Activated CD8-positive, alpha-beta T cell treated with anti-CD3 and anti-CD28 coated beads, Interleukin-2, amount 10 ng/mL, durations not matched to agents 7 days and 5 days (primary cell): ENCODE data around the gene PCGF2. TPM values are rescaled to one million over a fixed set of nuclear protein-coding genes. Genes with fewer than 3 reads are reported as not detected.
A peak's percentile ranks its signal among the peaks of the same experiment; 100 is the strongest.
"Not testable (repeated sequence)": the region's sequence is repeated elsewhere in the genome, so short reads cannot be mapped to it uniquely, and the experiment has no call there.

Experiments used
- ATAC-seq: fragments of 150-1000 bp; cut with Tn5 transposase; one replicate; pipeline ENCODE4 v1.10.0; 2021; ENCODE audit warnings: moderate library complexity
- CTCF ChIA-PET: fragments of 350-600 bp; sonication (Branson Sonifier 250); formaldehyde crosslinking; loops from one replicate; lab custom pipeline; 2021; ENCODE audit warnings: antibody characterized with exemption; lab: Charles Lee
- POLR2A ChIA-PET: fragments of 350-600 bp; sonication (Branson Sonifier 250); formaldehyde crosslinking; loops from one replicate; lab custom pipeline; 2021; ENCODE audit warnings: antibody characterized with exemption; lab: Charles Lee
- DNase-seq: peaks from one replicate; pipeline ENCODE4 v3.0.0-alpha.2; 2020
- H3K27ac Mint-ChIP-seq: one replicate; pipeline ENCODE4 v1.8.0; 2021; ENCODE audit warnings: mild to moderate bottlenecking, mixed read lengths
- H3K27me3 Mint-ChIP-seq: one replicate; pipeline ENCODE4 v1.8.0; 2021; ENCODE audit warnings: low read depth, mixed read lengths
- H3K36me3 Mint-ChIP-seq: one replicate; pipeline ENCODE4 v1.8.0; 2021; ENCODE audit warnings: low read depth, mixed read lengths
- H3K4me1 Mint-ChIP-seq: one replicate; pipeline ENCODE4 v1.8.0; 2021; ENCODE audit warnings: low read depth, mixed read lengths
- H3K4me3 Mint-ChIP-seq: one replicate; pipeline ENCODE4 v1.8.0; 2021; ENCODE audit warnings: mild to moderate bottlenecking, mixed read lengths
- H3K9me3 Mint-ChIP-seq: one replicate; pipeline ENCODE4 v1.8.0; 2022; ENCODE audit warnings: mixed read lengths; ENCODE audit not compliant: insufficient read depth
- total RNA-seq, 2 experiments: library from RNA; stranded (reverse); gene quantifications; one replicate each; pipeline ENCODE4 v1.2.3, GENCODE V29; 2021

The PCGF2 gene
- under 1 TPM; 0.63 to 0.70 TPM for total RNA-seq

DNA sequence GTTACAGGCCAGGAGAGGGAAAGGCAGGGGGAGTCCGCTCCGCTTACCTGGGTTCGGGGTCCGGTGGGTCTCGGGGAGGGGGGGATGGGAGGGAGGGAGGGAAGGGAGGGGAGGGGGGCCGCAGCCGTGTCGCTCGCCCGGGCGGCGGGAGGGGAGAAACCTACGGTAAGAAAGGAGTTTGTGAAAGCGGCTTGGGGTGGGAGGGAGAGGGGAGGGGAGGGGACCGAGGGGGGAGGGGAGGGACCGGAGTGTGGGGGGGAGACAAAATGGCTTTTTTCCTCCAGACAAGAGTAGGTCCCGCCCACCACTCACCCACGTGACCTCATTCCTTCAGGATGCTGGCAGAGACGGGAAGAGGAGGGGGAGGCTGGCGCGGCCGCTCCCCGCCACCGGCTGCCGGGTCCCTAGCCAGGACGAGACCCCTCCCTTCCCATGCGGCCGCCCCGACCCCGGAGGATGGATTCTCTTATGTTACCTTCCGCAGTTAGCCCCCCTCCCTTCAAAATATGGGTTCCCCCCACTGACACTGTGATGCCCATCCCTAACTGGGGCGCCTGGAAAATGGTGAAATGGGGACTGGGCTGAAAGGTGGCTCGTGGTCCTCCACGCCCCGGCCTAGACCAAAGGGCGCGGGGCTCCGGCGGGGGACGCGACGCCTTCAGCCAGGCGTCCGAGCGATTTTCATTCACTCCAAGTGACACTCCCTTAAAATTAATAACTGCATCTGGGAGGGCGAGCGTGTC, at the start of gene PCGF2:
TSS of gene PCGF2 (minus strand) at position 188 of the 743 bp plus-strand sequence. CDS start 7,934 bp downstream, outside the sequence.
- Mint-ChIP-seq H3K27me3 (peaks cover 53% of the 10 kb centered on the region), H3K4me3 (peak within 1 kb of the TSS; percentile 99), H3K4me1 (peaks cover 43% of the 10 kb centered on the region), H3K27ac (no peak within 1 kb of the TSS), H3K36me3 (peaks cover 10% of the 10 kb centered on the region), H3K9me3 (no peaks in the 10 kb centered on the region)
- DNase-seq = no peak
- ChIA-PET CTCF (interaction anchor here (0.7 kb wide), 1 partner anchor 1614 kb away, joined by 3 read pairs; no protein-coding TSS in a partner anchor), POLR2A (no interaction called here)
- no peak for ATAC-seq

DNA sequence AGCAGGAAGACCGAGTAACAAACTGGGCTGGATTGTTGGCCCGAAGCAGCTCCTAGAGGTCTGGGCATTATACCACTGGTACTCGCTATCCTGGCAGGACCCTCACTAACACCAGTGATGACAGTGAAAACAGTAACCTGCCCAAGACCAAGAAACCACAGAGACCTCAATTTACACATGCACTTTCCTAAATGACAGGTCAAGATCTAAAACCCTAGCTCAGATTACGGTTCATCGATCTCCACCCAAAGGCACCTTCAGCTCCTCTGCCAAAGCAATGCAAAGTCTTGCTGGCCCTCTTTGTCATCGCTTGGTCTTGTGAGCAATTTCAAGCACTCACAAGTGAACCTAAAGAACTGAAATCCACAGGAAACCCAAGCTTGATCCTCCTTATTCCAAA, 49.7 kb upstream of the PCGF2 start:
- ChIA-PET POLR2A (interaction anchor here (0.9 to 1.2 kb wide), 3 partner anchors 56 to 257 kb away, joined by 3 to 4 read pairs (median 3); partner anchors contain the start of gene RPL23), CTCF (interaction anchor here (0.8 to 1.5 kb wide), 4 partner anchors 8 to 356 kb away, joined by 3 to 4 read pairs (median 3); no protein-coding TSS in a partner anchor)
- H3K4me1 Mint-ChIP-seq = peaks cover 39% of the 10 kb centered on the region
- H3K27ac Mint-ChIP-seq = peak overlapping the region; percentile 87
- H3K36me3 Mint-ChIP-seq = peaks cover 48% of the 10 kb centered on the region
- H3K27me3 Mint-ChIP-seq = no peaks in the 10 kb centered on the region
- no peak for ATAC-seq
- no peaks in the 10 kb centered on the region for H3K9me3 Mint-ChIP-seq
- peak overlapping the region; percentile 84 for H3K4me3 Mint-ChIP-seq
- no peak for DNase-seq

- CTCF ChIA-PET = interaction anchor here (1.5 kb wide), 1 partner anchor 37 kb away, joined by 3 read pairs; no protein-coding TSS in a partner anchor
- no peaks in the 10 kb centered on the region for H3K9me3 Mint-ChIP-seq
- H3K27me3 Mint-ChIP-seq = no peaks in the 10 kb centered on the region
- peaks cover 39% of the 10 kb centered on the region for H3K4me1 Mint-ChIP-seq
- ATAC-seq = no peak
- peaks cover 45% of the 10 kb centered on the region for H3K36me3 Mint-ChIP-seq
- no peak for DNase-seq
- peak overlapping the region; percentile 84 for H3K4me3 Mint-ChIP-seq
- peak overlapping the region; percentile 41 for H3K27ac Mint-ChIP-seq
- POLR2A ChIA-PET = interaction anchor here (0.9 to 1.2 kb wide), 2 partner anchors 57 to 72 kb away, joined by 3 read pairs; partner anchors contain the start of gene RPL23
These were observed 49.0 kb upstream of the PCGF2 start for GRCh38 chr17:38797158-38797490.

GRCh38 chr17:38796451-38797157, 48.5 kb upstream of the PCGF2 start:
- Mint-ChIP-seq H3K9me3 (no peaks in the 10 kb centered on the region), H3K36me3 (peaks cover 42% of the 10 kb centered on the region), H3K27ac (peak overlapping the region; percentile 26), H3K4me1 (peaks cover 39% of the 10 kb centered on the region), H3K4me3 (no peak overlapping the region), H3K27me3 (no peaks in the 10 kb centered on the region)
- ChIA-PET CTCF (interaction anchor here (1.5 kb wide), 1 partner anchor 37 kb away, joined by 3 read pairs; no protein-coding TSS in a partner anchor), POLR2A (no interaction called here)
- no peak for ATAC-seq
- no peak for DNase-seq

DNA sequence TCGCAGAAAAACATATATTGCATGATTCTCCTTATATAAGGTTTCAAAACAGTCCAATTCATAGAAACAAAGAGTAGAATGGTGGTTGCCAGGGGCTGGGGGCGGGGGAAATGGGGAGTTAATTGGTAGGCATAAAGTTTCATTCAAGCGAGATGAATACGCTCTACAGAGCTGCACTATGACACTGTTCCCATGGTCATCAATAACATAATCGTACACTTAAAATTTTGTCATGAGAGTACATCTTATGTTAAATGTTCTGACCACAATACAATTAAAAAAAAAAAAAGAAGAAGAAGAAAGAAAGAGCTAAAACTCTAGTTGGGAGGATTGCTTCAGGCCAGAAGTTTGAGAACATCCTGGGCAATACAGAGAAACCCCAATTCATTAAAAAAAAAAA, 46.1 kb upstream of the PCGF2 start:
- no peak overlapping the region for H3K4me3 Mint-ChIP-seq
- H3K36me3 Mint-ChIP-seq = peaks cover 33% of the 10 kb centered on the region
- DNase-seq (no peak), ATAC-seq (no peak)
- no peaks in the 10 kb centered on the region for H3K27me3 Mint-ChIP-seq
- ChIA-PET POLR2A (interaction anchor here (0.6 to 0.9 kb wide), 2 partner anchors 8 to 28 kb away, joined by 3 read pairs; no protein-coding TSS in a partner anchor), CTCF (interaction anchor here (0.7 kb wide), 1 partner anchor 34 kb away, joined by 3 read pairs; no protein-coding TSS in a partner anchor)
- peaks cover 31% of the 10 kb centered on the region for H3K4me1 Mint-ChIP-seq
- H3K9me3 Mint-ChIP-seq = no peaks in the 10 kb centered on the region
- H3K27ac Mint-ChIP-seq = no peak overlapping the region

DNA sequence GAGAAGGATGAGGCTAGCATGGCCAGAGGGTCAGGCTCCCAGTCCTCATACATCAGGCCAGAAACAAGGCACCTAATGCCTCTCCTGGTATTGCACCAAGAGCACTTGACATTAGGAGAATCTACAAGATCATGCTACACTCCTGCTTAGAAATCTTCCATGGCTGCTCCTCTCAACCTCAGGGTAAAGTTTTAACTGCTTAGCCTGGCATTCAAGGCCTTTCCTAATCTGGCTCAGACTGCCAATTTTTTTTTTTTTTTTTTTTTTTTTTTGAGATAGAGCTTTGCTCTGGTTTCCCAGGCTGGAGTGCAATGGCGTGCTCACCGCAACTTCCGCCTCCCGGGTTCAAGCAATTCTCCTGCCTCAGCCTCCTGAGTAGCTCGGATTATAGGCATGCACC, 43.0 kb upstream of the PCGF2 start:
- Mint-ChIP-seq H3K4me1 (peaks cover 6% of the 10 kb centered on the region), H3K27me3 (no peaks in the 10 kb centered on the region), H3K36me3 (peaks cover 19% of the 10 kb centered on the region), H3K9me3 (no peaks in the 10 kb centered on the region), H3K27ac (no peak overlapping the region), H3K4me3 (no peak overlapping the region)
- DNase-seq (no peak), ATAC-seq (no peak)
- POLR2A ChIA-PET = no interaction called here
- CTCF ChIA-PET = no interaction called here

GRCh38 chr17:38790148-38790707, 42.1 kb upstream of the PCGF2 start:
- DNase-seq, CTCF ChIA-PET, H3K27me3 Mint-ChIP-seq, H3K4me3 Mint-ChIP-seq, H3K4me1 Mint-ChIP-seq, H3K27ac Mint-ChIP-seq, H3K9me3 Mint-ChIP-seq, POLR2A ChIA-PET, ATAC-seq: not testable (repeated sequence)
- peaks cover 25% of the 10 kb centered on the region for H3K36me3 Mint-ChIP-seq

DNA sequence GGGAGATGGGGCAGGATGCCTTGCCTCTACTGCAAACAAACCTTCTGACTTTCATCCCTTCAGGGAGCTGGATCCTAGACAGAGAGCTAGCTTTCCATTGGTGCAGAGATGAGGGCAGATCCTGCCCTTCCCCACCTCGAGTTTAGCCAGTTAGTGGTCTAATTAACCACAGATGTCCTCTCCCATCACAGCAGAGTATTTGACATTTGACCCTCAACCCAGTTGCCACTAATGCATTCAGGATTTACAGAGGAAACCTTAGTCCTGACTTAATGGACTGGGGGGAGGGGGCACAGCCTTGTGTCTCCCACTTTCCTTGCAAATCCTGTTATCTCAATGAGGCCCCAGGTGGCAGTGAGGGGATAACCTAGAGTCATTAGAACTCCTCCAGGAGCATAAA, 41.0 kb upstream of the PCGF2 start:
- H3K4me3 Mint-ChIP-seq = no peak overlapping the region
- H3K36me3 Mint-ChIP-seq = peaks cover 32% of the 10 kb centered on the region
- DNase-seq (no peak), ATAC-seq (no peak)
- no peaks in the 10 kb centered on the region for H3K27me3 Mint-ChIP-seq
- H3K4me1 Mint-ChIP-seq = peaks cover 3% of the 10 kb centered on the region
- H3K9me3 Mint-ChIP-seq = no peaks in the 10 kb centered on the region
- CTCF ChIA-PET = interaction anchor here (1.7 kb wide), 1 partner anchor 27 kb away, joined by 6 read pairs; no protein-coding TSS in a partner anchor
- H3K27ac Mint-ChIP-seq = no peak overlapping the region
- POLR2A ChIA-PET = no interaction called here

DNA sequence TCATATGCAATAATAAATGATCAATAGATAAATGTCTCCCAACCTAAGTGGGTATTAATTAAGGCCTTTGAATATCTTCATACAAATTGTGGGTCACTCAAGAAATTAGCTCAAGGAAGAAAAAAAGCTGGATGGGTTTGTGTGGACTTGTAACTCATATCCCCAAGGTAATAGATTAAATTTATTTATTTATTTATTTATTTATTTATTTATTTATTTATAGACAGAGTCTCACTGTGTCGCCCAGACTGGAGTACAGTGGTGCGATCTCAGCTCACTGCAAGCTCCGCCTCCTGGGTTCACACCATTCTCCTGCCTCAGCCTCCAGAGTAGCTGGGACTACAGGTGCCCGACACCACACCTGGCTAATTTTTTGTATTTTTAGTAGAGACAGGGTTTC, 39.9 kb upstream of the PCGF2 start:
- ATAC-seq, H3K4me1 Mint-ChIP-seq, H3K27ac Mint-ChIP-seq, DNase-seq, H3K9me3 Mint-ChIP-seq, H3K4me3 Mint-ChIP-seq, H3K27me3 Mint-ChIP-seq: not testable (repeated sequence)
- ChIA-PET CTCF (interaction anchor here (0.7 to 1.7 kb wide), 2 partner anchors 26 to 195 kb away, joined by 3 to 6 read pairs; no protein-coding TSS in a partner anchor), POLR2A (interaction anchor here (0.6 kb wide), 1 partner anchor 224 kb away, joined by 4 read pairs; no protein-coding TSS in a partner anchor)
- H3K36me3 Mint-ChIP-seq = peaks cover 32% of the 10 kb centered on the region

DNA sequence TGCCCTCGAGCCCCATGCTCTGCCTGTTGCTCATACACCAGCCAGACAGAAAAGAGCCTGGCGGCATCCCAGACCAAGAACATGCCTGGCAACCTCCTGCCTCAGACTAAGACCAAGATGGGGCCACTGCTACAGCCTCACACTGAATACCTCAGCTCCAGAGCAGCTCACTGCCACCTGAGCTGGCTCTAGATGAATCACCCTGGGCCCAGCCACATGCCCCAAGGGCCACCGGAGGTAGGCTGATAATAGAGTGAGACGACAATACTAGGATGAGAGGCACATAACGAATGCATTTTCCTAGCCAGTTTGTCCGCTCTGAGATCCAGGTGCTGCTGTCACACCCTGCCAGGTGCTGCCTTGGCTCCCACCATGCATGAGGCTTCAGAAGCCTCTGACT, 38.2 kb upstream of the PCGF2 start:
- ATAC-seq = no peak

GRCh38 chr17:38783227-38783626, 35.1 kb upstream of the PCGF2 start:
- no peaks in the 10 kb centered on the region for H3K27me3 Mint-ChIP-seq

More for the DNA sequence above, 38.2 kb upstream of the PCGF2 start:
- Mint-ChIP-seq H3K27ac (no peak overlapping the region), H3K4me3 (no peak overlapping the region), H3K36me3 (peaks cover 31% of the 10 kb centered on the region), H3K27me3 (no peaks in the 10 kb centered on the region), H3K4me1 (peaks cover 8% of the 10 kb centered on the region), H3K9me3 (no peaks in the 10 kb centered on the region)
- CTCF ChIA-PET = no interaction called here
- no peak for DNase-seq
- POLR2A ChIA-PET = interaction anchor here (0.6 to 1.4 kb wide), 2 partner anchors 39 to 1020 kb away, joined by 4 to 6 read pairs; partner anchors contain the start of gene CWC25

More at GRCh38 chr17:38783227-38783626, 35.1 kb upstream of the PCGF2 start:
- H3K36me3 Mint-ChIP-seq = peaks cover 48% of the 10 kb centered on the region
- no peaks in the 10 kb centered on the region for H3K9me3 Mint-ChIP-seq
- ChIA-PET POLR2A (no interaction called here), CTCF (no interaction called here)
- DNase-seq (no peak), ATAC-seq (no peak)
- H3K4me1 Mint-ChIP-seq = peaks cover 8% of the 10 kb centered on the region
- H3K27ac Mint-ChIP-seq = no peak overlapping the region
- no peak overlapping the region for H3K4me3 Mint-ChIP-seq
